NCI-H446 (cell line): Measurements from ENCODE around the gene CAMKMT.

Source experiments
- DNase-seq, 2 experiments: peaks; one replicate each; lab custom pipeline; 2025; lab: John Stamatoyannopoulos, UW

Gene CAMKMT

DNA sequence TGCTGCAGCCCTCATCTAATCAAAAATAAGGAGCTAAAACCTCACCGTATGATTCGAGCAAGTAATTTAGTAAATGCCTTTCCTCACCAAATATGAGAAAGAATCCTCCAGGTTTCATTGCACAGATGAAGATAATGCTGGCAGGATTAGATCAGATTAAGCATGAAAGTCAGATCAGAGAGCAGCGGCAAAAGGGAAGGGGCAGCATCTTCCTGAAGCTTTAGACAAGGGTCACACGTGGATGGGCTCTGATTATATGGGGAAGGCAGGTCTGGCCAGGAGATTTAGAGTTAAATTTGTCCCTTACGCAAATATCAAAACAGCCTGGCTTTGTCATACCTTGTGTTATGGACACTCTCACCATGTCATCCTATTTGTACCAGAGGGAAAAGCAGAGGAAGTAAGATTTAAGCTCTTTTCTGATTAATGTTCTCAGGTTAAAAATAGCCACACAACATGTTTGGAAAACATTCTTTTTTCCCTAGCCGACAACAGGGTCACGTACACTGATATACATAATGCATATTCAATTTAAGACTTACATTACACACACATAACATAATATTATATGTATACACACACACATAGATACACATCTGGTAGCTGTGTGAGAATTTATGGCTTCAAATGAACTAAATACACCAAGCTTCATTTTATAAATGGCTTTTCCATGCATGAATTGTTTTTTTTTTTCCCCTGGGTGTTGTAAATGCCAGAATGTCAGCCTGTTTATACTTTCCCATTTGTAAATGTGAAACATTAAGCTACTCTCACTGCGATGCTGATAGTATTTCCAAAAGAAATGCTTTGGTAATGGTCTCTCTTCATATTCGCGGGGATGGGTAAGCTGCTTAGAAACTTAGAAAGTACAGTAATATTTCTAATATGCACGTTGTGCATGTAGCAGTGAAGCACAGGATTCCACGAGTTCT lies 383.5 kb downstream of the CAMKMT start:
- DNase-seq: no peak

DNA sequence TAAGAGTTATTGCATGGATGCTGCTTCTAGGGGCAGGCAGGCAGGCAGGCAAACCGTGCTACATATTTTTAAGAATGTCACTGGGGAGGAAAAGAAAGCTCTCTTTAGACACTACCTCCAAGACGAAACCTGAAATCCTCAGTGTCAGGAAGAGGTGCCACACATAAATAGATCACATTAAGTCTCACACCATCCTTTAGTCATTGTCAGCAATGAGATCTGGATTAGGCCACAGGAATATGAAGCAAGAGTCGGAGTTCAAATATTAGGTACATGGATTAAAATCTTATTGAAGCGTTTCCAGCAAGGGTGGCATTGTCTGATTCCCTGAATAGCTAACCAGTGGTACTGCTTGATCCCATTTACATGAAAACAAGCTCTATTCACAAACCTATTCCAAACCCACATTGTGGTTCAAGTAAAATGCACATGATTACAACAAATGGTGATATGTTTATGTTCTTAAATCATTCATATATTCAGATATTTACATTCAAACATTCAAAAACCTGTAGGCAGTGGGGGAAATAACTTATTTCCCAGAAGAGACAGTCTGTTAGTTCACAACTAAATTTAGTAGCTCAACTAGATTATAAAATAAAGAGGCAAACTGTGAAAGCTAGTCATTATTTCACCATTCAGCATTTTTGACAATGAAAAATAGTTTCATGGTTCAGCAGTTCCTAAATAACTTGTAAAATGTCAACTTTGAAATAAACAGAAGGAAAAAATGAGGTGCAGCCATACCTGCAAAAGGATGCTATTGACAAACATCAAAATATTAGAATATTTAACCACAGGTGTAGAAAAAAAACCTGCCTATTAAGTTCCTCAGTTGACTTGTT lies 384.4 kb downstream of the CAMKMT start:
- DNase-seq: no peak

DNA sequence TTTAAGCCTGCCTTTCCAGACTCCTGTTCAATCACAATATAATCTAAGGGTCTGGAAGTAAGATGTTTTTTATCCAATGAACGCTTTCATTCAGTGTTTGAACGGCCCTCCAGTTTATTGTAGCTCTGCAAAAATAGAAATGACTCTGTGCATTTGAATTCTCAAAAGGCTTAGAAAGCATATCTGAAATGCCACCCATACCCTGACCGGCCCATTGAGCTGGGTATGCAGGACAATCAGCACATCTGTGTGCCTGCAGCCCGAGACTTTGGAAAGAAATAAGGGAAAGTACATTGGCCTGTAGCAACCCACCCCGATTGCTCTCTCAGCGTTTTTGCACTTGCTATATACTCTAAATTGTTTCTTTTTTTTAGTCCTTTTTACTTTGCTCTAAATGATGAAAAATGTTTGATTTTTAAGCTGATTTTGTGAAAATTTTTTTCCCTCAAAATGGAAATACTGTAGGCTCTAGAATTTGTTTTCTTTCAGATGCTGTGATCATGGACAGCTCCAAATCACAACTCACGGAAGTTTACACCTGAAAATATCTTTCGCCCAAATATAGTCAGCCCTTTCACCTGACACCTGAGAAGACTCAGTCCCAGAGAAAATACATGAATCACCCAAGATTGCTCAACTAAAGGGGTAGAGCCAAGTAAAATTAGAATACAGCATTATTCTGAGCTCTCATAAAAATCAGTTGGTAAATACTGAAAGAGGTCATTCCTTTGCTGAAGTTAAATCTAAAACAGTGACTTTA lies 385.3 kb downstream of the CAMKMT start:
- no peak for DNase-seq

DNA sequence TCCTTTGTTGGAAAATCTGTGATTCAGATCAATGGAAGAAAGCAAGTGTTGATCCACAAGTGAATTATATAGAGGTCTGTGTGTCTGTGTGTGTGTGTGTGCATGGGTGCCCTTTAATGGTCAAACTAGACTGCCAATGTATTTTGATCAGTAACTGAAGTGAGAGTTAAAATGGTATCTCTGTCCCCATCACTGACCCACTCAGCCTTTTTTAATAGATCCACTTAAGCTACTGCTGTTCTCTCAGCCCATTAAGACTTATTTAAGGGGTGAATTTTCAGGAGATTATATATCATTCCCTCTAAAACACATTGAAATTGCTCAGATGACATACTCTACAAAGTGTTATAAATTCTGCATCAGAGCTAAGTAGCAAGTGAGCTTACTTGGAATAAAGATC lies 386.0 kb downstream of the CAMKMT start:
- DNase-seq: no peak

DNA sequence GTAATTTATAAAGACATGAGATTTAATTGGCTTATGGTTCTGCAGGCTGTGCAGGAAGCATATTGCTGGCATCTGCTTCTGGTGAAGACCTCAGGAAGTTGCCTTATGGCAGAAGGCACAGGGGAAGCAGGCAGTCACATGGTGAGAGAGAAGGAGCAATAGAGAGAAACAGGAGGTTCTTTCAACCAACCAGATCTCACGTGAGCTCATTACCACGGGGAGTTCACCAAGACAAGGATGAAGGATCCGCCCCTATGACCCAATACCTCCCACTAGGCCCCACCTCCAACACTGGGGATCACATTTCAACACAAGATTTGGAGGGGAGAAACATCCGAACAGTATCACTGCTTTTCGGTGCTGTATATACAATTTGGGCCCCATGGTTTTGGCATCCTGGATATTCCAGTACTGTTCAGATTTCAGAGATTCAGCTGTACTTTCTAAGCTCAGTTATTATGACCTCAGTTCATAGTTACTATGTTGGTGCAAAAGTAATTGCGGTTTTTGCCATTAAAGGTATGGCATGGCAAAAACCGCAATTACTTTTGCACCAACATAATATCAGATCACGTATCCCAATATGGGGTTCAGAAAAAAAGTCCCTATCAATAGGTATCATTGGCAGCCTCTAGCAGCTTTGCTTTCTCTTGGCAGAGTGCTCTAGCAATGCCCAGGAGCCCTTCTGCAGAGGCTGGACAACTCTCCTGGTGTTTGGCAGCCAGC lies 390.2 kb downstream of the CAMKMT start:
- DNase-seq: no peak

DNA sequence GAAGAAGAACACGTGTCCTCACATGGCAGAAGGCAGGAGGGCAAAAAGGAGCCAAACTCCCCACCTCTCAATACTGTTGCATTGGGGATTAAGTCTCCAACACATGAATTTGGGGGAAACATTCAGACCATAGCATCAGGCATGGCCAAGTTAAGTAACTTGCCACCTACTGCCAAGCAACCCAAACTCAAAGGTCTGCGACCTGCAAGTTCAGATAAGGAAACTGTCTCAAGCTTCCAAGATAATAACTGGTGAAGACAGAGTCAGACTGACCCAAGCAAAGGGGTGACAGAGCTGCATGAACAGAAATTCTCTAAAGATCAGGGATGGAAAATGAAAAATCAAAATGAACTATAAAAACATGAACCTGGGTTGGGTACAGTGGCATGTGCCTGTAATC lies 391.0 kb downstream of the CAMKMT start:
- DNase-seq: no peak

DNA sequence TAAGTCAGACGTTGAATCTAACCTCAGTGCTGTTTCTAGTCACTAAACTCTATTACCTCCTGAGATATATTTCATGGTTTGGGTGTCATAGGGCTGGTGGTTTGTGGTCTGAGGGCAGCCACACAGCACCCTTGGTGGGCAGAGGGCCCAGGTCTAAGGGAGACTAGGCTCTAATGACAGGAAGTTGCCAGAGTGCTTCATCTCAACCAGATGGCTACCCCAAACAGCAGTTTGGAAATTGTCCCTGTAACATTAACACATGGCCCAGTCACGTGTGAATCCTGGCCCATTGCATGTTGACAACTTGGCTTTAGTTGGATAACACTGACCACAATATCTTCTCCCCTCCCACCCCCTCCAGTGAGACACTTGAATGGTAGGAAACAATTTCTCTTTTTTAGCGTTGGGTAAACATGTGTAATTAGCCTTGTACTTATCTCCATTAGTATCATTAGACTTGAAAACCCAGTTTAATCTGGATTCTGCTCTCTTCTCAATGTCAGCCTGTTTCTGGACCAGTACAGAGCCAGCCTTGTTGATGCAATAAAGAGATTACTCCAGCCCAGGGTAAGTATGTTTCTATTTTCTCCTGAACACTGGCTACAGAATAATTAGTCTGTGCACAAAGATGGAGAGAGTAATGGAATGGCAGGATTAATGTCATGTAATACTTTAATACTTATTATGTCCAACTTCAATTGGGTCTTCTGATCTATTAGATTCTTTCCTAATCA lies 392.0 kb downstream of the CAMKMT start:
- peak in 1 of 2 experiments; percentile 24 for DNase-seq

DNA sequence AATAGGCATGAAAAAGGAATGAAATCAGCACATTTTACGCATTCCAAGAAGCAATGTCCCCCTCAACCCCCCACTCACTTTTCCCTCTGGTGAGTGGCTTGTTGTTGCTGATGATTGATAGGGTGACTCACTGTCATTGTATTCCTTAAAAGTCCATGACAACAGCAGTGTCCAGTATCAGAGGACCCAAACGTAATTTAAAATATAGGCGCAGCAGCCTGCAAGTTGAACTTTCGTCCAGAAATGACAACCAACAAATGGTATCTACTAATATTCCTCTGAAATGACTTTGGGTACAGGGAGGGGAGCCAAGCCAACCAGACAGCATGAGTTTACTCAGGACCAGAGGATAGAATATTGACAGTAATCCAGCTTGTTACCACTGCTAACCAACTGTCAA lies 396.8 kb downstream of the CAMKMT start:
- no peak for DNase-seq

DNA sequence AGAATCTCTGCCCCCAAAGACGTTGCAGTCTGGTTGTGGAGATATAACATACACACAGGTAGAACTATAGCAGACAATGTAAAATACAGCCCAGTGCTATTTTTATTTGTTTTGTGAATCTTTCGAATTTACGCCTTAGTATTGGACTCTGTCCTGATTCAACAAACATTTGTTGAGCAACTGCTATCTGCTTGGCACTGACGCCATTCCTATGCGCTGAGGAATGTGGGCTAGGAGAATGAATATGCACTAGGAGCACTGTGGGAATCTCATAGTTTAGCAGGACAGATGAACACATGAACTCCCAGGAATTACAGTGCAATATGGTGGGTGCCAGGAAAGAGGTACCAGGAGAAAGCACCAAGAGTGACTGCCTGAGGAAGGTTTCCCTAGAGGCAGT lies 398.1 kb downstream of the CAMKMT start:
- no peak for DNase-seq

DNA sequence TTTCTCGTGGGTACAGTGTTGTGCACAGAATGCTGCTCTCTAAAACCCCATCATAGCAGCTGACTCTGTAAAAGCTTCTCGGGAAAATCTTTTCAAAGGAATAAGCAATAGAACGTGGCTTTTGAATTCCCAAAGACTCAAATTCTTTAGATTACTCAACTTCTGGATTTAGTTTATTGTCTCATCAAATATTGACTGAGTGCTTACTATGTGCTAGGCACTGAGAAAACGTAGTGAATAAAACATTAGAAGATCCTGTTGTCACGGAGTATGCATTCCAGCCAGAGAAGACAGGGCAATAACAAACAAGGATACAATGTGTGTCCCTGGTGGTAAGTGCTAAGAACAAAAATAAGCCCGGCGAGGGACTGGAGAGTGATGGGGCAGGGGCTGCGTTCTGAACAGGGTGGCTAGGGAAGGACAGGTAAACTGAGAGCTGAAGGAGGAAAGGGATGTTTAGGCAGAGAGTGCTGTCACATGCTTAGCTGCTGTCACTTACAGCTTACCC lies 401.6 kb downstream of the CAMKMT start:
- DNase-seq: no peak

DNA sequence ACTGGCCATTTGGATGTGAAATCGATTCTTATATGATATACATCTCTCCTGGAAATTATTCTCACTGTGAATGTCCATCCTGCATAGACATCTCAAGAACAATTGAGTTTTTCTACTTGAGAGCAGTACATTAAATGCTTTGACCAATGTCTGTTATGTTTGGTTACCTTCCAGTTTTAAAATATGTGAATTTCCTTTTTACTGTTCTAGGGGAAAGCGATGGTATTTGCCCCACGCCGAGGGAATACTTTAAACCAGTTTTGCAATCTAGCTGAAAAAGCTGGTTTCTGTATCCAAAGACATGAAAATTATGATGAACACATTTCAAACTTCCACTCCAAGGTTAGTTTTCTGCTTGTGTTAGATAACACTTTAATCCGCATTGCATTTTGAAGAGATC lies 404.5 kb downstream of the CAMKMT start:
- no peak for DNase-seq

DNA sequence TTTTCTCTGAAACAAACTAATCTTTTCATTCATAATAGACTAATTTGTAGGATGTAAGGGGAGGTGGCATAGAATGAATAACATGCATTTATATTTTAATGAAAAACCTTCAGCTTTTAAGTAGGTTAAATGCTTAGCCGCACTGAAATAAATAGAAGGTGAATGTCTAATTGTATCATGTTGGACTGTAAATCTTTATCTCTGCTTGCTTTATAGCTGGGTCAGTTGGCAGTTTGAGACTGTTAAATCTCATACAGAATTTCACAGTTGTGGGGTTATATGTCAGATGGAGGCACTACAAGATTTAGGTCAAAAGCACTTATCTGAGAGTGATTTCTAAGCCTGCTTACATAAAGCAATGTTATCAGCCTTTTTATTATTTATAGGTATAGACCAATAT lies 405.0 kb downstream of the CAMKMT start:
- DNase-seq: no peak

DNA sequence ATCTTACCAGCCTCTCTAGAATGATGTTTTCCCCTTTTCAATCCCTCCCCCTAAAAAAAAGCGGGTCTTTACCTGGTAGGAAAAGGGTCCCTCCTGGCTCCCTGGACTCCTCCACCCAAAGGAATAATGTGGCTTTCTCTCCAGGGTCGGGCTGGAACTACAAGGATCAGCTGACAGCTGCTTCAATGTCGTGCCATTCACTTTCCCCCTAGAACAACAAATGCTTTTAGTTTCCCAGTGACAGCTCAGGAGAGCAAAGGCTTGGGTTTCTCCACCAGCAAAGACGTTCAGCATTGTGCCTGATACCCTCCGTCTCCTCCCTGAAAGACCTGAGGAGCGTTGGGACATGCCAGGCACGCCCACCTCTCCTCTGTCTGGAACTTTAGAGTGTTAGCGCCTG lies 405.9 kb downstream of the CAMKMT start:
- no peak for DNase-seq

DNA sequence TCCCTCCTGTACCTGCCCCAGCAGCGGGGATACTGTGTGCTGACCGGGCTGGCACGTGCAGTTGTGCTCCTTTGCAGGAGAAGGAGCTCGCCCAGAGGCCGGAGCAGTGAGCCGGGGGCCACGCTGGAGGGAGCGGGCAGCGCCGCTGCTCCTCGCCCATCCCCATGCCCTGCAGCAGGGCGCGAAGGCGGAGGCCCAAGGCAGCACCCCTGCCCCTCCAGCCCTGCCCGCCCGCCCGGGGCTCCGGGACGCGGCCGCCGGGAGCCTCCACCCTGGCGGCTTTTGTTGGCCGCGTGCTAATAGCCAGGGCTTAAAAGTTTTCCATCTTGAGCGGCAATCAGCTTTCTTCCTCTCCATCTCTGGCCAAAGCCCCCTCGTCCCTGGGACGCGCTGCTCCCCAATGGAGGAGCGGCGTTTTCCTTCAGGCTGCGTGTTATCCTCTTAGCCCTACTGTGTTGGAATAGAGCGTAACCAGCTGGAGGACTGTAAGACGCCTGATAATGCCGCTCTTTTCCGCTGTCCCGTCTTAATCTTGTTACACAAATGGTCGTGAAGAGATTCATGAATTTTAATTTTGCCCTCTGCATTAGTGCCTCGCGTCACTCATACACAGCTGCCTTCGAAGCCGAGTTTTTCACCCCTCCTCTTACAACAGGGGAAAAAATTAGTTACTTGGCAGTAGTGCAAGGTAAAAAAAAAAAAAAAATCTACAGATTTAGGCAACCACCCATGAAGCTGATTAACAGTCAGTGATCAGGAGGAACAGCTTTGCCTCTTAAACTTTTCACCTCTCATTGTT lies 406.9 kb downstream of the CAMKMT start:
- no peak for DNase-seq

DNA sequence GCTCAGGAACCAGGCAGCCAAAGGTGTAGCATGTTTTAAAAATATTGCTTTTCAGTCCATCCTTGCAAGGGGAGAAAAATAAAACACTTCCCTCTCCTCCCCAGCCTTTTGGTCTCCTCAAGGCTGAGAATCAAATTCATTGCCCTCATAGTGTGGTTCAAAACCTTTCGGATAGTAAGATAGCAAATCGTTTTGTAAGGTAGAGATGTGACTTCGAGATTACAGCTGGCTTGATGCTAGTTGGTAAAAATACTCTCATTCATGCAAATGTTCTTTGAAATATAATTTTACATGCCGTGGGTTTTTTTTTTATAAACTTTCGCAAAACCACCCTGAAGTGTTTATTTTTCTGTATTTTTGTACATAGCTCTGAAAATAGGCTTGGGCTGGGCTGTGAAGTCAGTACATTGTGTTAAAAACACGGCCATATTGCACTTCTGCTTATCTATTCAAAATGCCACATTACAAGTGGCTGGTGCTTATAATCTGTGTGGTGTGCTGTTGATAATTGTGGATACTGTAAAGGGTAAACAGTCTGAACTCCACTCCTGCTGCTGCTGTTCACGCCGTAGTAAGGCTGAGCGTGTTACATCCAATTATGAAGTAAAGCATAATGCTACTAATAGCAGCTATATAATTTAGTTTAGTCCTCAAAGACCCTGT lies 407.7 kb downstream of the CAMKMT start:
- DNase-seq: no peak

DNA sequence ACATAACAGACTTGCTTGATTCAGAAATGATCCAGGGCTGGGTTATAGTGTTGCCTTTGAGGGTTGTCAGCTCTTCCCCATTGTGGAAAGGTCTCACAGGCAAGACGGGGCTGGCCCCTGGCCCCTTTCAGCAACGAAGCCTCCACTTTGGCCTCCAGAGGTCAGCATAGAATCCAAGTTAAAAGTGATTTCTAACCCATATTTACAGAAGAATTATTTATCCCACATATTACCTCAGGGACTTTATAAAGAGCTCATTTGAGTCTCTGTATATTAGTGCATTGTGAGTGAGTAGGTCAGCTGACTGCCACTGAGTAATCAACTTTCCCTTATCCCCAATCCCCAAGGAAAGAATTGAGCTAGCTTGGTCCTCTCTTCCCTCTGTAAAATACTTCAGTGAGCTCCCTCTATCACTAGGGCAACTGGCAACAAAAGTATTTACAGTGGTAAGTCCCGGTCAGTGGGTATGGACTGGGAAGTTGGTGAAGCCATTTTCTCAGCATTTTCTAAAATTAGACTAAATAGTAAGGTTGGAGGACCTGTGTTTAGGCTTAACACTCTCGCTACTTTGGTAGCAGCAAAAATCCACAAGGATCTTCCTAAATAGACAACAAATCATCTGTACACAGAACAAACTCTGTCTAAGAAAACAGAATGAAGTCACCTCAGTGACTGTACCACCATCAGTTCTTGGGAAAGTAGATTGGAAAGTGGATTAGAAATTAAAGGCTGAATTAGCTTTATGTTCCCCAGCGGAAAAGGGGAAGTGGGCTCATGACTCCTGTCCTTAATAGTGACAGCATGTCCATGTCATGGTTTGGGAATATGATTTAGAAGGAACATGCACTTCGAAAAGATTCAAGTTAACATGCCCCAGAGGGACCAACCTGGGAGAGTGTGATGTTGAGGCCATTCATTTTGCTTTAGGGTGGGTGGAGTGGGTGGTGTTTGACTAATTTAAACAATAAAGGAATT lies 408.8 kb downstream of the CAMKMT start:
- DNase-seq: no peak

DNA sequence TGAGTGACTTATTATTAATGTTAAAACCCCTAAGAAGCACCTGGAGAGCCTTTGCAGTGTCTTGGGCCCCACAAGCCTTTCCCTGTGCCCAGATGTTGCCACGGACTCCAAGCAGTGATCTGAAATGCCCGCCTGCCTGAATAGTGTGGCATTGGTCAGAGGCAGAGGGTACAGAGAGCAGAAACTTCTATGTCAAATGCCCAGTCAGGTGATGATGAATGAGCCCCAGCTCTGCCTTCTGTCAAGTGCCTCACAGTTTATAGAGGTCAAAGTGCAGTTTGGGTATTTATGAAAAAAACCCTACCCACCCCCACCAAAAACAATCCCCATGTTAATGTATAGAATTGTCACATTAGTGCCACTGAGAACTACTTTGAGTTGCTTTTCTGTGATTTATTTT lies 409.8 kb downstream of the CAMKMT start:
- no peak for DNase-seq

DNA sequence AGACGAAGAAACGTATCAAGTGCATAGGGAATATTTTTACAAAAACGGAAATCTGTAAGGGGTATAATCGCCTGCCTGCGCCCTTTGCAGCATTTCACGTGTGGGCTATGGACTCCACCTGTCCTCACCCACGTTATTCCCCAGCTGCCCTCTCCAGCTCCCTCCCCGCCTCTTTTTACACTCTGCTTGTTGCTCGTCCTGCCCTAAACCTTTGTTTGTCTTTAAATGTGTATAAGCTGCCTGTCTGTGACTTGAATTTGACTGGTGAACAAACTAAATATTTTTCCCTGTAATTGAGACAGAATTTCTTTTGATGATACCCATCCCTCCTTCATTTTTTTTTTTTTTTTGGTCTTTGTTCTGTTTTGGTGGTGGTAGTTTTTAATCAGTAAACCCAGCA lies 410.4 kb downstream of the CAMKMT start:
- no peak for DNase-seq
